Kidney (tissue), 14 donors: ENCODE measurements around the gene USP28. TPM values are rescaled to one million over a fixed set of nuclear protein-coding genes. Genes with fewer than 3 reads are reported as not detected.

Source experiments
- DNase-seq, 5 donors: peaks; one replicate each; pipeline ENCODE4 v3.0.0-alpha.2; 2013 to 2020
- FAIRE-seq: peaks from 2 replicates; lab custom pipeline; 2012; peaks lifted over from hg19 to GRCh38; lab: Jason Lieb, UNC
- H3K27ac ChIP-seq, 2 donors: one replicate each; pipeline ENCODE4 v1.7.0; 2013; ENCODE audit warnings: low read depth in 2 of 2, low read length in 2 of 2, inconsistent platforms in 1 of 2
- H3K27me3 ChIP-seq: one replicate; pipeline ENCODE4 v1.7.1; 2013; ENCODE audit warnings: low read length, inconsistent platforms; ENCODE audit not compliant: control insufficient read depth, insufficient read depth
- H3K36me3 ChIP-seq, 3 donors: one replicate each; pipeline versions ENCODE4 v1.7.0 to v1.7.1; 2013; ENCODE audit warnings: low read length in 3 of 3, control low read depth in 1 of 3, inconsistent platforms in 1 of 3; ENCODE audit not compliant: insufficient read depth in 3 of 3, control insufficient read depth in 2 of 3
- H3K4me1 ChIP-seq, 3 donors: one replicate each; pipeline versions ENCODE4 v1.7.0 to v1.7.1; 2013; ENCODE audit warnings: low read length in 3 of 3, inconsistent platforms in 1 of 3, low read depth in 1 of 3; ENCODE audit not compliant: control insufficient read depth in 2 of 3, insufficient read depth in 2 of 3
- H3K4me3 ChIP-seq, 3 donors: one replicate each; pipeline versions ENCODE4 v1.7.0 to v1.8.1; 2013; ENCODE audit warnings: low read length in 3 of 3, control low read depth in 1 of 3, inconsistent platforms in 1 of 3
- H3K9ac ChIP-seq, 3 donors: one replicate each; pipeline versions ENCODE4 v1.7.0 to v1.7.1; 2013; ENCODE audit warnings: low read length in 3 of 3, control low read depth in 1 of 3, inconsistent platforms in 1 of 3
- H3K9me3 ChIP-seq, 3 donors: one replicate each; pipeline versions ENCODE4 v1.7.0 to v1.7.1; 2013; ENCODE audit warnings: low read length in 3 of 3, control low read depth in 1 of 3, inconsistent platforms in 1 of 3; ENCODE audit not compliant: control insufficient read depth in 2 of 3, insufficient read depth in 1 of 3
- CTCF ChIP-seq: IDR thresholded peaks from 3 replicates; pipeline ENCODE4 v1.5.1; 2012; ENCODE audit warnings: mild to moderate bottlenecking, moderate library complexity, borderline replicate concordance; ENCODE audit not compliant: insufficient read depth; ENCODE audit errors: extremely low read depth
- intact Hi-C: fragments of 100-400 bp; cut with DNase I; formaldehyde crosslinking; loops from one replicate; pipeline ENCODE4 v1.11.1; 2022
- polyA plus RNA-seq: library from polyadenylated mRNA; stranded (reverse); fragments of 350-450 nt; fragmentation: Illumina TruSeq; extraction: RNeasy Lipid Tissue Mini Kit (QIAGEN cat#74804); gene quantifications from one replicate; pipeline ENCODE4 v1.2.3, GENCODE V29; 2014; ENCODE audit warnings: low read depth, low replicate concordance; ENCODE audit not compliant: insufficient read depth
- total RNA-seq: library from RNA; stranded (reverse); fragmentation: NEBNext Ultra II Directional; extraction: Animal tissue kit (Norgen Biotek cat#: 25700); gene quantifications from one replicate; pipeline ENCODE4 v1.2.1, GENCODE V29; 2021
- donor health status: control.
- donor health status: control.
- donor health status: control.
- donor health status: control.
- donor health status: control.
- donor health status: DM: yes; HTN: yes; CAD: no.
- donor health status: Normal renal cell carcinoma (clear cell type).

USP28 gene
- total and polyA plus RNA-seq, 2 donors from 2014 or later, result 5.3 to 19.4 TPM

GRCh38 chr11:113888848-113889247 is 13.5 kb upstream of the USP28 start:
- H3K4me1 ChIP-seq, result no peaks in the 10 kb centered on the region
- DNase-seq (no peak), FAIRE-seq (no peak)
- intact Hi-C loops, result no loop called here
- no peak overlapping the region for H3K9ac ChIP-seq
- no peak overlapping the region for H3K4me3 ChIP-seq
- no peak for TF ChIP-seq CTCF
- no peaks in the 10 kb centered on the region for H3K36me3 ChIP-seq
- H3K9me3 ChIP-seq, result no peaks in the 10 kb centered on the region
- H3K27me3 ChIP-seq, result no peaks in the 10 kb centered on the region
- H3K27ac ChIP-seq, result no peak overlapping the region

GRCh38 chr11:113885897-113886296 is 10.5 kb upstream of the USP28 start:
- no peak overlapping the region for H3K9ac ChIP-seq
- H3K36me3 ChIP-seq, result no peaks in the 10 kb centered on the region
- no peak overlapping the region for H3K27ac ChIP-seq
- no peak overlapping the region for H3K4me3 ChIP-seq
- H3K4me1 ChIP-seq, result no peaks in the 10 kb centered on the region
- FAIRE-seq (no peak), DNase-seq (peak in 2 of 5 donors; percentile 25 to 39)
- TF ChIP-seq CTCF, result no peak
- intact Hi-C loops, result no loop called here
- no peaks in the 10 kb centered on the region for H3K27me3 ChIP-seq
- no peaks in the 10 kb centered on the region for H3K9me3 ChIP-seq

- FAIRE-seq (no peak), DNase-seq (peak in 3 of 5 donors; percentile 64 to 79 (median 65))
- intact Hi-C loops, result no loop called here
- TF ChIP-seq CTCF, result no peak
- Histone ChIP-seq H3K9me3 (no peaks in the 10 kb centered on the region), H3K9ac (no peak overlapping the region), H3K27ac (no peak overlapping the region), H3K36me3 (no peaks in the 10 kb centered on the region), H3K4me3 (no peak overlapping the region), H3K4me1 (no peaks in the 10 kb centered on the region), H3K27me3 (no peaks in the 10 kb centered on the region)
Observed at GRCh38 chr11:113884361-113884836, 9.0 kb upstream of the USP28 start.

GRCh38 chr11:113881856-113882255 is 6.5 kb upstream of the USP28 start:
- DNase-seq, result no peak
- no peaks in the 10 kb centered on the region for H3K9me3 ChIP-seq
- no peak overlapping the region for H3K27ac ChIP-seq
- H3K4me3 ChIP-seq, result no peak overlapping the region
- no peak overlapping the region for H3K9ac ChIP-seq
- no peak for TF ChIP-seq CTCF
- no peak for FAIRE-seq
- H3K36me3 ChIP-seq, result no peaks in the 10 kb centered on the region
- H3K27me3 ChIP-seq, result no peaks in the 10 kb centered on the region
- no peaks in the 10 kb centered on the region for H3K4me1 ChIP-seq
- intact Hi-C loops, result no loop called here
